Measurements from ENCODE around the gene RNF31. TPM values are rescaled to one million over a fixed set of nuclear protein-coding genes. Genes with fewer than 3 reads are reported as not detected.
A peak's percentile ranks its signal among the peaks of the same experiment; 100 is the strongest.

The RNF31 gene
- total and polyA plus RNA-seq, 2 of the 13 experiments (the other 11 are each of a cell fraction or from before 2014, with no cell fraction given): 48.2 to 86.8 TPM

DNA sequence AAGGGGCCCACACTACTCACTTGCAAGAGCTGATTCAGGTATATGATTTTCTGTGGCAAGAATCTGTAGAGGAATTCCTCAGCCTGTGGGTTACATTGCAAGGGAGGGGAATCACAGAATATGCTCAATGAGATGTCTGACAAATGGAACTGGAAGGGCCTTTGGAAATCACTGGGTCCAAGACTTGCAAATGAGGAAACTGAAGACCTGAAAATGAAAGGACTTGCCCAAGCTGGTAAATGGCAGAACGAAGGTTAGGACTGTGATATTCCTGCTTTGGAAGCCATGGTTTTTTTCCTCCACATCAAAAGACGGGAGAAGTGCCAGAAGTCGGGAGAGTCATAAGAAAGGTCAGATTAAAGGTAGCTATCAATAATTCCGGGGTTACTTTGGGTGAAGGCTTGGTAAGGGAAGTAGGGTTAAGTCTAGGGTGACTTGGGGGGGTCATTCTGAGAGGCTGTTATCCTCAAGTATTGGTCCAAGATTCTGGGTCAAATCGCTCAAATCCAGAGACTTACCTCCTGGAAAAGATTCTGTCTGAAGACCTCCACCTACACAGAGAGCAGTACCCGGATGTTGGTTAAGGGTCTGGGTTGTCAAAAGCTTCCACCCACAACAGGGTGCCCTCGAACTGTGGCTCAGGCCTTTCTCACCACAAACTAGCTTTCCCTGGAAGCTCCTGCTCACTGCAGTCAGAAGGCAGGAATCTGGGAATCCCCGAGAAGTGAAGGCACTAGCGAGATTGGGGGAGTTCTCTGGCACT is 1.4 kb upstream of the RNF31 start (continued):
- TF ChIP-seq SP2 (CRISPR knock-in tag; IDR thresholded peaks at IDR 0.05): no peak
- TF ChIP-seq NCOA5 (CRISPR knock-in tag; IDR thresholded peaks at IDR 0.05): no peak
- no peak for TF ChIP-seq SRSF4 (IDR thresholded peaks at IDR 0.05; ENCODE audit: low read depth, low read length, poor library complexity, severe bottlenecking)
- no peak for TF ChIP-seq ZFP37 (CRISPR knock-in tag; IDR thresholded peaks at IDR 0.05; ENCODE audit: borderline replicate concordance)
- TF ChIP-seq GFI1 (CRISPR knock-in tag; IDR thresholded peaks at IDR 0.05; ENCODE audit: borderline replicate concordance): no peak
- TF ChIP-seq ZFP82 (CRISPR knock-in tag; IDR thresholded peaks at IDR 0.05; ENCODE audit: borderline replicate concordance): no peak
- no peak for TF ChIP-seq ZNF7 (CRISPR knock-in tag; IDR thresholded peaks at IDR 0.05)
- TF ChIP-seq, protein P1, sequence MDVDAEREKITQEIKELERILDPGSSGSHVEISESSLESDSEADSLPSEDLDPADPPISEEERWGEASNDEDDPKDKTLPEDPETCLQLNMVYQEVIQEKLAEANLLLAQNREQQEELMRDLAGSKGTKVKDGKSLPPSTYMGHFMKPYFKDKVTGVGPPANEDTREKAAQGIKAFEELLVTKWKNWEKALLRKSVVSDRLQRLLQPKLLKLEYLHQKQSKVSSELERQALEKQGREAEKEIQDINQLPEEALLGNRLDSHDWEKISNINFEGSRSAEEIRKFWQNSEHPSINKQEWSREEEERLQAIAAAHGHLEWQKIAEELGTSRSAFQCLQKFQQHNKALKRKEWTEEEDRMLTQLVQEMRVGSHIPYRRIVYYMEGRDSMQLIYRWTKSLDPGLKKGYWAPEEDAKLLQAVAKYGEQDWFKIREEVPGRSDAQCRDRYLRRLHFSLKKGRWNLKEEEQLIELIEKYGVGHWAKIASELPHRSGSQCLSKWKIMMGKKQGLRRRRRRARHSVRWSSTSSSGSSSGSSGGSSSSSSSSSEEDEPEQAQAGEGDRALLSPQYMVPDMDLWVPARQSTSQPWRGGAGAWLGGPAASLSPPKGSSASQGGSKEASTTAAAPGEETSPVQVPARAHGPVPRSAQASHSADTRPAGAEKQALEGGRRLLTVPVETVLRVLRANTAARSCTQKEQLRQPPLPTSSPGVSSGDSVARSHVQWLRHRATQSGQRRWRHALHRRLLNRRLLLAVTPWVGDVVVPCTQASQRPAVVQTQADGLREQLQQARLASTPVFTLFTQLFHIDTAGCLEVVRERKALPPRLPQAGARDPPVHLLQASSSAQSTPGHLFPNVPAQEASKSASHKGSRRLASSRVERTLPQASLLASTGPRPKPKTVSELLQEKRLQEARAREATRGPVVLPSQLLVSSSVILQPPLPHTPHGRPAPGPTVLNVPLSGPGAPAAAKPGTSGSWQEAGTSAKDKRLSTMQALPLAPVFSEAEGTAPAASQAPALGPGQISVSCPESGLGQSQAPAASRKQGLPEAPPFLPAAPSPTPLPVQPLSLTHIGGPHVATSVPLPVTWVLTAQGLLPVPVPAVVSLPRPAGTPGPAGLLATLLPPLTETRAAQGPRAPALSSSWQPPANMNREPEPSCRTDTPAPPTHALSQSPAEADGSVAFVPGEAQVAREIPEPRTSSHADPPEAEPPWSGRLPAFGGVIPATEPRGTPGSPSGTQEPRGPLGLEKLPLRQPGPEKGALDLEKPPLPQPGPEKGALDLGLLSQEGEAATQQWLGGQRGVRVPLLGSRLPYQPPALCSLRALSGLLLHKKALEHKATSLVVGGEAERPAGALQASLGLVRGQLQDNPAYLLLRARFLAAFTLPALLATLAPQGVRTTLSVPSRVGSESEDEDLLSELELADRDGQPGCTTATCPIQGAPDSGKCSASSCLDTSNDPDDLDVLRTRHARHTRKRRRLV (CRISPR knock-in tag; IDR thresholded peaks at IDR 0.05): no peak
- no peak for TF ChIP-seq ZNF720 (CRISPR knock-in tag; IDR thresholded peaks at IDR 0.05)
- no peak for TF ChIP-seq ZNF563 (CRISPR knock-in tag; IDR thresholded peaks at IDR 0.05)
- TF ChIP-seq PHF21A (CRISPR knock-in tag; IDR thresholded peaks at IDR 0.05): no peak
- TF ChIP-seq, protein P2, sequence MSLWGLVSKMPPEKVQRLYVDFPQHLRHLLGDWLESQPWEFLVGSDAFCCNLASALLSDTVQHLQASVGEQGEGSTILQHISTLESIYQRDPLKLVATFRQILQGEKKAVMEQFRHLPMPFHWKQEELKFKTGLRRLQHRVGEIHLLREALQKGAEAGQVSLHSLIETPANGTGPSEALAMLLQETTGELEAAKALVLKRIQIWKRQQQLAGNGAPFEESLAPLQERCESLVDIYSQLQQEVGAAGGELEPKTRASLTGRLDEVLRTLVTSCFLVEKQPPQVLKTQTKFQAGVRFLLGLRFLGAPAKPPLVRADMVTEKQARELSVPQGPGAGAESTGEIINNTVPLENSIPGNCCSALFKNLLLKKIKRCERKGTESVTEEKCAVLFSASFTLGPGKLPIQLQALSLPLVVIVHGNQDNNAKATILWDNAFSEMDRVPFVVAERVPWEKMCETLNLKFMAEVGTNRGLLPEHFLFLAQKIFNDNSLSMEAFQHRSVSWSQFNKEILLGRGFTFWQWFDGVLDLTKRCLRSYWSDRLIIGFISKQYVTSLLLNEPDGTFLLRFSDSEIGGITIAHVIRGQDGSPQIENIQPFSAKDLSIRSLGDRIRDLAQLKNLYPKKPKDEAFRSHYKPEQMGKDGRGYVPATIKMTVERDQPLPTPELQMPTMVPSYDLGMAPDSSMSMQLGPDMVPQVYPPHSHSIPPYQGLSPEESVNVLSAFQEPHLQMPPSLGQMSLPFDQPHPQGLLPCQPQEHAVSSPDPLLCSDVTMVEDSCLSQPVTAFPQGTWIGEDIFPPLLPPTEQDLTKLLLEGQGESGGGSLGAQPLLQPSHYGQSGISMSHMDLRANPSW (CRISPR knock-in tag; IDR thresholded peaks at IDR 0.05; ENCODE audit: borderline replicate concordance): 0 out of 2 replicates have a peak, but pooled peaks have one; percentile 69
- no peak for TF ChIP-seq ZNF33A (CRISPR knock-in tag; IDR thresholded peaks at IDR 0.05; ENCODE audit: borderline replicate concordance)
- peak; percentile 86; the same call in 1 of the 2 replicates for TF ChIP-seq ZNF510 (CRISPR knock-in tag; IDR thresholded peaks at IDR 0.05; ENCODE audit: low read depth)
- TF ChIP-seq ASH2L (IDR thresholded peaks at IDR 0.05; ENCODE audit: insufficient read length, low read depth, low read length): no peak
- TF ChIP-seq ATF7 (IDR thresholded peaks at IDR 0.05): no peak
- no peak for TF ChIP-seq ATF7 (CRISPR knock-in tag; IDR thresholded peaks at IDR 0.05)

Measured in HepG2 (cell line).